ENCODE results near the gene BCAN. TPM values are rescaled to one million over a fixed set of nuclear protein-coding genes. Genes with fewer than 3 reads are reported as not detected.

Gene BCAN
- total and polyA plus RNA-seq, 2 of the 8 experiments (the other 6 are each of a cell fraction or from before 2014, with no cell fraction given), result 4.5 to 24.0 TPM

GRCh38 chr1:156703741-156704140 is 61.8 kb downstream of the BCAN start:
- Histone ChIP-seq H3K9me3 (ENCODE audit: insufficient read depth in 2 of 2, low read depth in 1 of 2, low read length in 1 of 2) (no peaks in the 10 kb centered on the region), H4K8ac (ENCODE audit: extremely low read depth, insufficient read depth, low read length) (no peak overlapping the region), H3K4me2 (ENCODE audit: insufficient read depth in 1 of 2, low read depth in 2 of 2, low read length in 2 of 2) (peak overlapping the region; percentile 77 to 94), H3K56ac (replicated peaks; ENCODE audit: insufficient read length, low read depth, low read length) (no peak overlapping the region), H2AK5ac (ENCODE audit: low read depth, low read length) (no peak overlapping the region), H3K23me2 (ENCODE audit: low read depth, low read length) (peaks cover 31% of the 10 kb centered on the region; the same call in 1 of the 2 replicates), H2AFZ (ENCODE audit: low read length) (no peak overlapping the region), H2BK15ac (ENCODE audit: low read length) (no peak overlapping the region), H3K14ac (ENCODE audit: insufficient read length) (no peak overlapping the region), H3K4me1 (replicated peaks in 1 of 4; ENCODE audit: control insufficient read depth in 3 of 4, insufficient read depth in 4 of 4, low read length in 3 of 4) (peaks cover 19 to 36% (median 25%) of the 10 kb centered on the region in 4 experiments), H3K27ac (ENCODE audit: low read depth, low read length) (no peak overlapping the region), H3K4me3 (ENCODE audit: extremely low read depth in 1 of 4, insufficient read depth in 2 of 4, low read depth in 3 of 4, low read length in 4 of 4) (peak overlapping the region; percentile 50 to 80 (median 70)), H3K4ac (replicated peaks; ENCODE audit: insufficient read length, low read depth, low read length) (no peak overlapping the region), H3K18ac (ENCODE audit: extremely low read depth, low read length) (no peak overlapping the region), H2BK20ac (ENCODE audit: low read length) (no peak overlapping the region), H4K91ac (replicated peaks; ENCODE audit: insufficient read length, low read length) (no peak overlapping the region), H3K9ac (replicated peaks in 1 of 4; ENCODE audit: extremely low read depth in 1 of 4, low read depth in 3 of 4, low read length in 3 of 4) (no peak overlapping the region; a peak in 1 of 7 replicates), H3K27me3 (replicated peaks in 1 of 4; ENCODE audit: control insufficient read depth in 3 of 4, extremely low read depth in 1 of 4, insufficient read depth in 3 of 4, low read length in 3 of 4) (peaks cover 0 to 19% (median 8%) of the 10 kb centered on the region in 4 experiments; a peak in 4 of 7 replicates), H2BK5ac (ENCODE audit: low read depth, low read length) (no peak overlapping the region), H3K79me2 (ENCODE audit: control insufficient read depth in 1 of 2, insufficient read depth in 2 of 2, low read length in 2 of 2) (peaks cover 7 to 24% of the 10 kb centered on the region in 2 experiments; a peak in 2 of 4 replicates), H3K79me1 (ENCODE audit: low read depth, low read length) (peaks cover 4% of the 10 kb centered on the region; the same call in 1 of the 2 replicates), H2BK120ac (replicated peaks; ENCODE audit: low read depth, low read length) (no peak overlapping the region), H3K36me3 (ENCODE audit: control insufficient read depth in 2 of 4, insufficient read depth in 4 of 4, low read length in 3 of 4) (peaks cover 12 to 34% (median 23%) of the 10 kb centered on the region in 4 experiments), H4K20me1 (replicated peaks in 1 of 2; ENCODE audit: control insufficient read depth in 1 of 2, insufficient read depth in 2 of 2, low read length in 2 of 2) (peaks cover 6 to 14% of the 10 kb centered on the region in 2 experiments), H3K23ac (ENCODE audit: insufficient read length) (no peak overlapping the region), H2BK12ac (ENCODE audit: low read depth, low read length) (no peak overlapping the region; the same call in 1 of the 2 replicates), H4K5ac (ENCODE audit: insufficient read length, low read depth, low read length) (no peak overlapping the region)
- WGBS, 2 experiments (ENCODE audit: extremely low coverage in 1 of 2, insufficient coverage in 1 of 2, insufficient read length in 1 of 2, insufficient replicate concordance in 2 of 2, low coverage in 1 of 2, low lambda C conversion rate in 2 of 2, missing lambda C conversion rate in 1 of 2), result 37% methylated on average over 4 of the region's 4 CpGs; no CpG with 5 or more reads in 1 of the 2 experiments
- no peak for DNase-seq (ENCODE audit: low read depth in 1 of 2, low spot score in 2 of 2)
- ChIA-PET POLR2A (ENCODE audit: partially characterized antibody) (interaction anchor here (1.4 to 16.9 kb wide), 4 partner anchors 11 to 36 kb away, joined by 4 to 530 read pairs (median 100); partner anchors contain the start of genes ISG20L2, METTL25B and NES), CTCF (ENCODE audit: partially characterized antibody) (interaction anchor here (0.9 to 66.0 kb wide), 11 partner anchors 2 to 729 kb away, joined by 3 to 4284 read pairs (median 4); partner anchors contain the start of genes CRABP2, HDGF, ISG20L2 and METTL25B)
- FAIRE-seq, result no peak
- TF ChIP-seq, protein P1, sequence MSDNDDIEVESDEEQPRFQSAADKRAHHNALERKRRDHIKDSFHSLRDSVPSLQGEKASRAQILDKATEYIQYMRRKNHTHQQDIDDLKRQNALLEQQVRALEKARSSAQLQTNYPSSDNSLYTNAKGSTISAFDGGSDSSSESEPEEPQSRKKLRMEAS (IDR thresholded peaks at IDR 0.05), result peak; percentile 74
- TF ChIP-seq, protein P2, sequence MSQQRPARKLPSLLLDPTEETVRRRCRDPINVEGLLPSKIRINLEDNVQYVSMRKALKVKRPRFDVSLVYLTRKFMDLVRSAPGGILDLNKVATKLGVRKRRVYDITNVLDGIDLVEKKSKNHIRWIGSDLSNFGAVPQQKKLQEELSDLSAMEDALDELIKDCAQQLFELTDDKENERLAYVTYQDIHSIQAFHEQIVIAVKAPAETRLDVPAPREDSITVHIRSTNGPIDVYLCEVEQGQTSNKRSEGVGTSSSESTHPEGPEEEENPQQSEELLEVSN (IDR thresholded peaks at IDR 0.05), result peak; percentile 33; the same call in 1 of the 2 replicates
- TF ChIP-seq EZH2 (IDR thresholded peaks at IDR 0.05; ENCODE audit: low read depth, low read length, severe bottlenecking) (no peak), GABPA (IDR thresholded peaks at IDR 0.05; ENCODE audit: borderline replicate concordance, insufficient read depth, low read length) (no peak), CEBPB (IDR thresholded peaks at IDR 0.05; ENCODE audit: low read depth, low read length) (no peak), TBP (IDR thresholded peaks at IDR 0.05; ENCODE audit: low read depth, low read length) (no peak), CBX5 (IDR thresholded peaks at IDR 0.05; ENCODE audit: low read depth, low read length) (no peak), TAF1 (IDR thresholded peaks at IDR 0.05; ENCODE audit: low read depth, low read length) (no peak), POLR2A (IDR thresholded peaks at IDR 0.05; ENCODE audit: control extremely low read depth in 1 of 2, low read depth in 2 of 2, low read length in 2 of 2) (no peak), CREB1 (IDR thresholded peaks at IDR 0.05) (no peak), NANOG (IDR thresholded peaks at IDR 0.05; ENCODE audit: insufficient read depth, low read depth, low read length, poor library complexity, severe bottlenecking) (peak; percentile 43)

Data from H1 (cell line).